Keratinocyte (primary cell): ENCODE measurements around the gene KLRK1.

ENCODE experiments used
- CTCF ChIP-seq, 3 experiments: IDR thresholded peaks in 1 of 3; conservative IDR thresholded peaks in 1 of 3; optimal IDR thresholded peaks in 1 of 3; 2 replicates in 2 of 3; 3 replicates in 1 of 3; pipeline versions ENCODE3 to v1.5.1; 2011; ENCODE audit warnings: low read length in 3 of 3, mild to moderate bottlenecking in 3 of 3, moderate library complexity in 2 of 3, control low read depth in 1 of 3, inconsistent platforms in 1 of 3; ENCODE audit not compliant: insufficient read depth in 2 of 3; ENCODE audit errors: extremely low read depth in 1 of 3
- EZH2 ChIP-seq: IDR thresholded peaks from one replicate; pipeline ENCODE4 v1.6.1; 2012; ENCODE audit warnings: inconsistent platforms, mild to moderate bottlenecking, low read length, moderate library complexity

- no peak for TF ChIP-seq EZH2
- TF ChIP-seq CTCF (optimal IDR thresholded peaks at IDR 0.05 in 1 of 3, IDR thresholded peaks at IDR 0.05 in 1 of 3, conservative IDR thresholded peaks at IDR 0.05 in 1 of 3; ENCODE audit: extremely low read depth in 1 of 3, insufficient read depth in 2 of 3, low read length in 3 of 3) = no peak
Measured at GRCh38 chr12:10392394-10392930, 2.6 kb upstream of the KLRK1 start.
